HepG2 (cell line): ENCODE results near the gene DYSF. TPM values are rescaled to one million over a fixed set of nuclear protein-coding genes. Genes with fewer than 3 reads are reported as not detected.

Source experiments
- JUND ChIP-seq: sonication (generic); formaldehyde crosslinking; IDR thresholded peaks from 2 replicates; pipeline ENCODE4 v1.8.0; 2022; ENCODE audit warnings: mild to moderate bottlenecking, missing genetic modification reagents
- ZBTB40 ChIP-seq, 2 experiments: fragments of 450-650 bp in 1 of 2; sonication (generic) in 1 of 2; formaldehyde crosslinking in 1 of 2; IDR thresholded peaks; 2 replicates each; pipeline versions ENCODE4 v1.6.1 to v1.8.0; 2016 to 2022; ENCODE audit warnings: antibody characterized with exemption in 1 of 2, mild to moderate bottlenecking in 1 of 2, missing genetic modification reagents in 1 of 2
- polyA plus RNA-seq, 8 experiments: library from polyadenylated mRNA; depleted of rRNA in 3 of 8; stranded (reverse) in 7 of 8; unstranded in 1 of 8; fragments of >200 nt; fragmentation: Illumina TruSeq in 4 of 8; extraction: Trizol in 4 of 8; gene quantifications; 2 replicates each; pipeline versions ENCODE4 v1.2.1 to v1.2.3, GENCODE V29; 2011 to 2016; ENCODE audit warnings: low read depth in 4 of 8, missing spikeins in 1 of 8, mixed read lengths in 1 of 8; ENCODE audit not compliant: insufficient read depth in 1 of 8
- total RNA-seq, 5 experiments: library from RNA; depleted of rRNA; stranded (reverse); fragments of >200 nt; fragmentation: Illumina TruSeq; extraction: Trizol; gene quantifications; 2 replicates each; pipeline ENCODE4 v1.2.3, GENCODE V29; 2016; ENCODE audit warnings: low read depth in 1 of 5
- TF ChIP-seq, protein P1 (sequence below): sonication (generic); IDR thresholded peaks from 2 replicates; pipeline ENCODE4 v1.6.1; 2016; ENCODE audit warnings: low read depth, borderline replicate concordance

DYSF gene
- total and polyA plus RNA-seq, 2 of the 13 experiments (the other 11 are each of a cell fraction or from before 2014, with no cell fraction given) = 0.15 to 2.4 TPM

- no peak for TF ChIP-seq ZBTB40 (IDR thresholded peaks at IDR 0.05)
- no peak for TF ChIP-seq ZBTB40 (CRISPR knock-in tag; IDR thresholded peaks at IDR 0.05)
- TF ChIP-seq, protein P1, sequence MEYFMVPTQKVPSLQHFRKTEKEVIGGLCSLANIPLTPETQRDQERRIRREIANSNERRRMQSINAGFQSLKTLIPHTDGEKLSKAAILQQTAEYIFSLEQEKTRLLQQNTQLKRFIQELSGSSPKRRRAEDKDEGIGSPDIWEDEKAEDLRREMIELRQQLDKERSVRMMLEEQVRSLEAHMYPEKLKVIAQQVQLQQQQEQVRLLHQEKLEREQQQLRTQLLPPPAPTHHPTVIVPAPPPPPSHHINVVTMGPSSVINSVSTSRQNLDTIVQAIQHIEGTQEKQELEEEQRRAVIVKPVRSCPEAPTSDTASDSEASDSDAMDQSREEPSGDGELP = no peak
- TF ChIP-seq JUND (CRISPR knock-in tag) = no peak
These were observed 183.8 kb downstream of the DYSF start (continued) for GRCh38 chr2:71637168-71637567.
